Spleen (tissue), 11 donors: ENCODE results near the gene ILF2. TPM values are rescaled to one million over a fixed set of nuclear protein-coding genes. Genes with fewer than 3 reads are reported as not detected.

Source experiments
- DNase-seq: peaks from one replicate; pipeline ENCODE4 v3.0.0-alpha.2; 2020
- H3K27ac ChIP-seq, 8 donors: fragments of 200-600 bp; sonication (generic) in 7 of 8; 1 replicate in 4 of 8; 2 replicates in 4 of 8; pipeline versions ENCODE4 v1.5.0 to v1.8.0; 2016 to 2021; ENCODE audit warnings: inconsistent platforms in 4 of 8, mild to moderate bottlenecking in 4 of 8, moderate library complexity in 1 of 8
- H3K27me3 ChIP-seq, 7 donors: fragments of 200-600 bp; sonication (generic) in 6 of 7; replicated peaks in 1 of 7; 1 replicate in 4 of 7; 2 replicates in 3 of 7; pipeline versions ENCODE4 v1.5.0 to v1.8.0; 2016 to 2021; ENCODE audit warnings: inconsistent platforms in 3 of 7, mild to moderate bottlenecking in 1 of 7
- H3K36me3 ChIP-seq, 6 donors: fragments of 200-600 bp; sonication (generic) in 5 of 6; 1 replicate in 4 of 6; 2 replicates in 2 of 6; pipeline versions ENCODE4 v1.5.0 to v1.8.0; 2016 to 2021; ENCODE audit warnings: inconsistent platforms in 2 of 6
- H3K4me1 ChIP-seq, 6 donors: fragments of 200-600 bp; sonication (generic) in 5 of 6; 1 replicate in 3 of 6; 2 replicates in 3 of 6; pipeline versions ENCODE4 v1.5.0 to v1.8.0; 2016 to 2021; ENCODE audit warnings: inconsistent platforms in 3 of 6
- H3K4me3 ChIP-seq, 8 donors: fragments of 200-600 bp; sonication (generic) in 7 of 8; 1 replicate in 4 of 8; 2 replicates in 4 of 8; pipeline versions ENCODE4 v1.5.0 to v1.8.0; 2016 to 2021; ENCODE audit warnings: inconsistent platforms in 4 of 8, mild to moderate bottlenecking in 4 of 8, moderate library complexity in 2 of 8
- H3K9me3 ChIP-seq, 8 donors: fragments of 200-600 bp; sonication (generic) in 7 of 8; 1 replicate in 4 of 8; 2 replicates in 4 of 8; pipeline versions ENCODE4 v1.5.0 to v1.8.0; 2016 to 2021; ENCODE audit warnings: inconsistent platforms in 4 of 8
- CTCF ChIP-seq, 11 experiments: fragments of 200-600 bp in 7 of 11; fragments of 450-650 bp in 4 of 11; sonication (generic) in 4 of 11; IDR thresholded peaks in 8 of 11; conservative IDR thresholded peaks in 3 of 11; 1 replicate in 7 of 11; 2 replicates in 4 of 11; pipeline versions ENCODE4 v1.4.0 to v1.8.0; 2016 to 2021; ENCODE audit warnings: antibody characterized with exemption in 11 of 11, inconsistent platforms in 4 of 11, mild to moderate bottlenecking in 1 of 11
- POLR2A ChIP-seq, 3 donors: fragments of 450-650 bp; IDR thresholded peaks; one replicate each; pipeline ENCODE4 v1.5.1; 2017; ENCODE audit warnings: antibody characterized with exemption in 3 of 3, mild to moderate bottlenecking in 1 of 3
- POLR2AphosphoS5 ChIP-seq, 3 donors: sonication (generic); formaldehyde crosslinking; IDR thresholded peaks; one replicate each; pipeline ENCODE4 v1.5.1; 2017; ENCODE audit warnings: antibody characterized with exemption in 3 of 3
- WGBS, 5 donors: extraction: QIAGEN DNeasy Blood & Tissue Kit in 3 of 5; methylation state at CpG; one replicate each; pipeline versions ENCODE4 v1.1.5 to v1.1.7; 2013 to 2018; 5-methylcytosine and 5-hydroxymethylcytosine counted together
- intact Hi-C: fragments of 100-400 bp; cut with DNase I; formaldehyde crosslinking; loops from one replicate; pipeline ENCODE4 v1.15.0; 2023; ENCODE audit warnings: low total_unique reads
- polyA plus RNA-seq, 3 donors: library from polyadenylated mRNA; stranded (reverse); fragments of 200-250 nt; gene quantifications; one replicate each; pipeline ENCODE4 v1.2.1, GENCODE V29; 2013
- total RNA-seq, 7 donors: library from RNA; depleted of rRNA in 3 of 7; stranded (reverse); fragments of >200 nt in 3 of 7; fragmentation: NEBNext Ultra II Directional in 4 of 7; extraction: Animal tissue kit (Norgen Biotek cat#: 25700) in 4 of 7; gene quantifications; one replicate each; pipeline versions ENCODE4 v1.1.0 to v1.2.1, GENCODE V29; 2016 to 2021
- donor health status: healthy with polysubstance abuse.
- donor health status: DM: no; HTN: no; CAD: no; lungs with moderate emphysema.
- donor health status: DM: no; HTN: no; CAD: no.
- donor health status: Bipolar disorder and iron deficiency.
- donor health status: healthy.
- donor health status: DM: no; HTN: no; CAD: no.
- donor health status: DM: yes; HTN: yes; CAD: no.

Gene ILF2
- total and polyA plus RNA-seq, 10 donors: 54.9 to 105 (median 83.9) TPM

DNA sequence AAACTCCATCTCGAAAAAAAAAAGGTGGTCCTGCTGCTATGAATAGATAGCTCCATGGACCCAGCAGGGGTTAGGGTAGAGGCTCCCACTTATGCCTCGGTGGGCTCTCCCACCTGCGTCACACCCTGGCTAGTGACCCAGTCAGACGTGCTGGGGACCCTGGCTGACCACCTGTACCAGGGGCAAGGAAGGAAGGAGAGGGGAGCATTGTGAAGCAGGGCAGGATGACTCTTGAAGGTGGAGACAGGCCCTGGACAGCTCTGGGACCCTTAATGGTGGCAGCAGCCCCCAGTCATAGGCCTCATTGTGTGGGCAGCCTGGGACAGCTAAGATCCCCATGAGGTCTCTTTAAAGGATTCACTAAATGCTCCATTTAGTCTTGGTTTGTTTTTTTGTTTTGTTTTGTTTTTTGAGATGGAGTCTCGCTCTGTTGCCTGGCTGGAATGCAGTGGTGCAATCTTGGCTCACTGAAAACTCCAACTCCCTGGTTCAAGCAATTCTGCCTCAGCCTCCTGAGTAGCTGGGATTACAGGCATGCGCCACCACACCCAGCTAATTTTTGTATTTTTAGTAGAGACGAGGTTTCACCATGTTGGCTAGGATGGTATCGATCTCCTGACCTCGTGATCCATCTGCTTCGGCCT, 22.7 kb downstream of the ILF2 start:
- Histone ChIP-seq H3K27ac (peak overlapping the region in 1 of 8 donors; percentile 24), H3K27me3 (no peaks in the 10 kb centered on the region), H3K9me3 (no peaks in the 10 kb centered on the region), H3K36me3 (peaks cover 0 to 49% (median 41%) of the 10 kb centered on the region in 6 donors), H3K4me1 (peaks cover 0 to 54% (median 20%) of the 10 kb centered on the region in 6 donors), H3K4me3 (no peak overlapping the region)
- peak; percentile 50 to 61 (median 60) for TF ChIP-seq POLR2AphosphoS5 (IDR thresholded peaks at IDR 0.05)
- TF ChIP-seq POLR2A (IDR thresholded peaks at IDR 0.05): no peak
- intact Hi-C loops: no loop called here
- no peak for DNase-seq
- WGBS, 5 donors: 74 to 92% (median 89%) methylated on average over 10 of the region's 10 CpGs

GRCh38 chr1:153647346-153647714, 23.5 kb downstream of the ILF2 start:
- no peak for DNase-seq
- peak overlapping the region in 4 of 8 donors; percentile 5 to 64 (median 46) for H3K27ac ChIP-seq
- H3K4me1 ChIP-seq: peaks cover 0 to 53% (median 17%) of the 10 kb centered on the region in 6 donors
- no peaks in the 10 kb centered on the region for H3K27me3 ChIP-seq
- no peaks in the 10 kb centered on the region for H3K9me3 ChIP-seq
- 57 to 70% (median 62%) methylated on average over 2 of the region's 2 CpGs for WGBS, 5 donors
- intact Hi-C loops: no loop called here
- TF ChIP-seq CTCF (IDR thresholded peaks at IDR 0.05 in 8 of 11, conservative IDR thresholded peaks at IDR 0.05 in 3 of 11): no peak
- peak in 2 of 3 donors; percentile 35 to 82 for TF ChIP-seq POLR2AphosphoS5 (IDR thresholded peaks at IDR 0.05)
- no peak overlapping the region for H3K4me3 ChIP-seq
- peaks cover 0 to 57% (median 49%) of the 10 kb centered on the region in 6 donors for H3K36me3 ChIP-seq

DNA sequence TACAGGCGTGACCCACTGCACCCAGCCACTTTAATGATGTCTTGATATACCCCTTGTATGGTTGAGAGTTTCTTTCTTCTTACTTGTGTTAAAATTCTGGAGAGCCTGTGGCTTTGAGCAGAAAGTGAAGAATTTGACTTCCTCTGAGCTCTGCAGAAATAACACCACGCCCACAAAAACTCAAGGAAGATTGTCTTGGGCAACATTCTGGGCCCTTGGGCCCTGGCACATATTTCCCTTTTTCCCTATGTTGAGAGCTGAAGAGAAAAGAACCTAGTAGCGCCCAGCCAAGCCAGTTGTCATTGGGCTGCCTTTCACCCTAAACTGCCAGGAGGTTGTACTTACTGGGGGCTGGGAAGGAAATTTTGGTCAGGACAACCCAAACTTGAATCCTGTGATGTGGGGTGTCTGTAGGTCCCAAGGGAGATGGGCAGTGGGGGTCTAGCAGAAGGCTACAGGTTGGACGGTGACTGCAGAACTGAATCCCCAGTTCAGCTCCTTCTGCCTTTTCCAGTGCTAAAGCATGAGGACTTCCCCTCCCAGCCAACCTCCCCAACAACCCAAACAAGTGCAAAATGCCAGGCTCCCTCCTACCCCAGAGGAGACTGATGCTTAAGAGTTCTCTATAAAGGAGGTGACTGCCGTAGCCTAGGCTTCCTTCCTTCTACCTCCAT, 24.0 kb downstream of the ILF2 start:
- peak overlapping the region in 4 of 8 donors; percentile 5 to 64 (median 46) for H3K27ac ChIP-seq

GRCh38 chr1:153643816-153644215, 27.0 kb downstream of the ILF2 start:
- TF ChIP-seq POLR2A (IDR thresholded peaks at IDR 0.05): no peak
- TF ChIP-seq CTCF (IDR thresholded peaks at IDR 0.05 in 8 of 11, conservative IDR thresholded peaks at IDR 0.05 in 3 of 11): no peak
- TF ChIP-seq POLR2AphosphoS5 (IDR thresholded peaks at IDR 0.05): no peak
- no peaks in the 10 kb centered on the region for H3K27me3 ChIP-seq
- peaks cover 0 to 81% (median 30%) of the 10 kb centered on the region in 6 donors for H3K4me1 ChIP-seq
- intact Hi-C loops: no loop called here
- peaks cover 0 to 92% (median 84%) of the 10 kb centered on the region in 6 donors for H3K36me3 ChIP-seq
- no peak for DNase-seq
- no peak overlapping the region for H3K4me3 ChIP-seq
- H3K27ac ChIP-seq: peak overlapping the region in 1 of 8 donors; percentile 40
- H3K9me3 ChIP-seq: no peaks in the 10 kb centered on the region

More for the DNA sequence above, 24.0 kb downstream of the ILF2 start:
- no peak for DNase-seq
- Histone ChIP-seq H3K4me1 (peaks cover 0 to 58% (median 19%) of the 10 kb centered on the region in 6 donors), H3K4me3 (no peak overlapping the region), H3K9me3 (no peaks in the 10 kb centered on the region), H3K36me3 (peaks cover 0 to 62% (median 54%) of the 10 kb centered on the region in 6 donors), H3K27me3 (no peaks in the 10 kb centered on the region)
- no peak for TF ChIP-seq POLR2AphosphoS5 (IDR thresholded peaks at IDR 0.05)
- TF ChIP-seq CTCF (IDR thresholded peaks at IDR 0.05 in 8 of 11, conservative IDR thresholded peaks at IDR 0.05 in 3 of 11): no peak
- no peak for TF ChIP-seq POLR2A (IDR thresholded peaks at IDR 0.05)
- intact Hi-C loops: no loop called here
- WGBS, 5 donors: 67 to 80% (median 73%) methylated on average over 5 of the region's 5 CpGs
